NCI-H748 (cell line): ENCODE measurements around the gene C11orf98.
"Not testable (repeated sequence)": the region's sequence is repeated elsewhere in the genome, so short reads cannot be mapped to it uniquely, and the experiment has no call there.

Experiments
- DNase-seq: peaks from one replicate; lab custom pipeline; 2025; ENCODE audit not compliant: unreplicated experiment; lab: John Stamatoyannopoulos, UW

The C11orf98 gene

GRCh38 chr11:62665075-62665598, at the start of gene C11orf98, which contains the start of gene CSKMT:
Gene C11orf98, minus strand, starts transcription at chr11:62665210. Its CDS starts 41 bp downstream, at chr11:62665169.
Gene CSKMT, plus strand, starts transcription at chr11:62665312. Its CDS starts 568 bp downstream, at chr11:62665880.
- DNase-seq, result peak; percentile 94

- DNase-seq, result no peak
Observed at GRCh38 chr11:62713343-62713742, 48.3 kb upstream of the C11orf98 start.

- DNase-seq, result no peak
Observed at GRCh38 chr11:62712861-62713260, 47.9 kb upstream of the C11orf98 start.

DNA sequence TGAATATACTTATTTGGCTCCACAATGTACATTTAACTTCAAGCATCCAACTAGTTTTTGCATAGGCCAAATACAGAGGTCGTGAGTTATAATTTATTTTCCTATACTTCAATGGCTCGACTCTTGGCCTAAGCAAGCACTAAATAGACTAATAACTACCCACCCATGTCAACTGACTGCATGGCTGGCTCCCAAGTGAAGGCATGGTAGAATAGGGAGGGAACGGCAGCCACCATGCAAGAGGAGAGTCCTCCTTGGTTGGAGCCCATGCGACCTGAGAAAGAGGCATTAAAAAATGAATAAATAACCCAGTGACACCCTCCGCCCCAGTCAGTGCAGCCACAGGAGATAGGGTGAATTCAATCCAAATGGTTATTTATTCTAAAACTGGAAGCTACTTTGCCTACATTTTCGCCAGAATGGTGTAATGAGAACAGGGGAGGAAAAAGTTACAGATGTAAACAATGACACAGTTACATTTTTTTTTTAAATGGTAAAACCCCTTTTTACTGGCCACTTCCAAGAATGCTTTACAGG, 47.3 kb upstream of the C11orf98 start:
- no peak for DNase-seq

GRCh38 chr11:62710001-62710345, 45.0 kb upstream of the C11orf98 start:
- DNase-seq, result no peak

- DNase-seq, result peak; percentile 99
Observed at GRCh38 chr11:62709247-62710000, 44.4 kb upstream of the C11orf98 start.

GRCh38 chr11:62708793-62709192, 43.8 kb upstream of the C11orf98 start:
- peak; percentile 76 for DNase-seq

- no peak for DNase-seq
Observed at GRCh38 chr11:62708392-62708791, 43.4 kb upstream of the C11orf98 start.

DNA sequence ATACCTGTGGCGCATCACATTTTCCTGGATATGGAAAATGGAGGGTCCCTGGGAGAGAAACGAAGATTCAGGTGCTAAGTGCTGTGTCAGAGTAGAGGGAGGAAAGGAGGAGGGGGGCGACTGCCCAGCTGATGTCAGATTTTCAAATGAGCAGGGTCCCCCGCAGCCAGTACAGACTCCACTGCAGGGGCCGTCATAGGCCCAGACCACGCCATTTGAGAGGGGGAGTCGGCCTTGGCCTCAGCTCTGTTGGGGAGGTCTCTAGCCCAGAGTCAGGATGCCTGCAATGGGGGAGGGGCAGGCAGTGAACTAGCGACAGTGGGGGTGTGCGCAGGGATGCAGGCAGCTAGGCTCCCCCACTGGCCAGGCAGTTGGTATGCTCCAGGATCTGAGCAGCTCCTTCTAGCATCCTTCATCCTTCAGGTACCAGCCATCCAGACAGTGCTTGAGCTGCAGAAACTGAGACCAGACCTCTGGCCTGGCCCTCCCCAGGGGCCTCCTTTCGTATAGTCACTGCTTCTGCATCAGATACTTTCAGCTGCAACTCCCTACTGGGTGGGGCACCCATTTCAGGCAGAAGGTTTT, 42.4 kb upstream of the C11orf98 start, which contains the start of the genes BSCL2 and GNG3:
BSCL2 (minus strand) TSS at position 148 of the 585 bp plus-strand sequence. CDS start 229 bp downstream, outside the sequence.
GNG3 (plus strand) TSS at position 400 of the 585 bp plus-strand sequence. CDS start 620 bp downstream, outside the sequence.
- DNase-seq, result no peak

DNA sequence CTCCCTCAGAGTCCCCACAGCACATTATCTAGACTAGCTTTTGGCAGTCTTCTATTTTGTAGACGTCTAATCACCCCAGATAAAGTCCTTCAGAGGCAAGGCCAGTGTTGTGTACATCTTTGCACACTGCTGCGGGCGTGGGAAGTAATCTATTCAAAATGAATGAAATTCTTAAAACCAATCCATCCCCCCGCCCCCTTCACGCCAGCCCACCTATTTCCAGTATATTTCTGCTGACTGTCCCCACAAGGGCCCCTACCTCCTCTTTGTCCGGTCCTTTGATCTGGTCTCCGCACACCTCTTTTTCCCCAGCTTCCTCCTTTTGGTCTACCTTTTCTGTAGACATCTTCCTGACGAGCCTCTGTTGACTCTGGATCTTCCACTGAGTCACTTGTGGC, 41.8 kb upstream of the C11orf98 start:
- DNase-seq, result no peak

GRCh38 chr11:62705880-62706849, 41.2 kb upstream of the C11orf98 start:
- DNase-seq, result peak; percentile 99

DNA sequence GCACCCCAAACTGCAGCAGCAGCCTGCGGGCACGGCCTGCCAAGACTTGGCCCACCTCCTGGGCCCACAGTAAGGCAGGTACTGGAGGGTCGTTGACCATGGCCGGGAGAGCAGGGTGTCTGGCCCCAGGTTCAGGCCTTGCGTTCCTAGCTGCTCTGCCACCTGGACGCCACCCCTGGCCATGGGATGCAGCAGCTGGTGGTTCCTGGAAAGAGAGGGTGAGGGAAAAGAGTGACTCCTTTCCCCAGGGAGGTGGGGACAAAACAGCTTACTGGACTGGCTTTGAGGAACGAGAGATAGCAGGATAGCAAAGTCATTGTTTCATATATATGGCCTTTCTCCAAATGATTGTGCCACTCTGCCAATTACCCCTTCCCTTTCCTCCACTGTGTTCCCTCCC, 40.4 kb upstream of the C11orf98 start:
- DNase-seq, result peak; percentile 59

DNA sequence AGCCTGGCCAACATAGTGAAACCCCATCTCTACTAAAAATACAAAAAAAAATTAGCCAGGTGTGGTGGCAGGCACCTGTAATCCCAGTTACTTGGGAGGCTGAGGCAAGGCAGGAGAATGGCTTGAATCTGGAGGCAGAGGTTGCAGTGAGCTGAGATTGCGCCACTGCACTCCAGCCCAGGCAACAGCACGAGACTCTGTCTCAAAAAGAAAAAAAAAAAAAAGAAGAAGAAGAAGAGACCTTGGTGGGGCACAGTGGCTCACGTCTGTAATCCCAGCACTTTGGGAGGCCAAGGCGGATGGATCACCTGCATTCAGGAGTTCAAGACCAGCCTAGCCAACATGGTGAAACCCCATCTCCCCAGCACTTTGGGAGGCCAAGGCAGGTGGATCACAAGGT, 38.9 kb upstream of the C11orf98 start:
- DNase-seq, result not testable (repeated sequence)

DNA sequence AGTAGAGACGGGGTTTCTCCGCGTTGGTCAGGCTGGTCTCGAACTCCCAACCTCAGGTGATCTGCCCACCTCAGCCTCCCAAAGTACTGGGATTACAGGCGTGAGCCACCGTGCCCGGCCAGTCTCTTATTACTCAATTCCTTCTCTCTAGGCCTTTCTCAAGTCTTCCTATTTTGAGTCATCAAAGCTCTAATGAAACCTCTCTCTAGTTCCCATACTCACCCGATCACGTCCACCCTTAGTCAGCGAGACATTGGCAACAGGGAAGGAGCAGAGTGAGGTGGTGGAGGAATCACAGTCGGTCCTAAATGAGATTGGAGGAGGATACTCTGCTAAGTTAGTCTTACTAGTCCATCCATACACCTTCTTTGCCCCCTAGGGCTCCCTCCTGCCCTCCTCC, 37.2 kb upstream of the C11orf98 start:
- no peak for DNase-seq

- DNase-seq, result peak; percentile 70
Observed at GRCh38 chr11:62694455-62695167, 29.6 kb upstream of the C11orf98 start.

- DNase-seq, result not testable (repeated sequence)
Observed at GRCh38 chr11:62693624-62694023, 28.6 kb upstream of the C11orf98 start.

- no peak for DNase-seq
Observed at GRCh38 chr11:62689421-62690183, 24.6 kb upstream of the C11orf98 start, which contains the start of gene LRRN4CL. Gene LRRN4CL, minus strand, starts transcription at chr11:62689530. Its CDS starts 1,022 bp downstream, at chr11:62688508.

GRCh38 chr11:62688491-62688890, 23.5 kb upstream of the C11orf98 start:
- no peak for DNase-seq
